ENCODE results near the gene SZRD1.

Gene SZRD1

DNA sequence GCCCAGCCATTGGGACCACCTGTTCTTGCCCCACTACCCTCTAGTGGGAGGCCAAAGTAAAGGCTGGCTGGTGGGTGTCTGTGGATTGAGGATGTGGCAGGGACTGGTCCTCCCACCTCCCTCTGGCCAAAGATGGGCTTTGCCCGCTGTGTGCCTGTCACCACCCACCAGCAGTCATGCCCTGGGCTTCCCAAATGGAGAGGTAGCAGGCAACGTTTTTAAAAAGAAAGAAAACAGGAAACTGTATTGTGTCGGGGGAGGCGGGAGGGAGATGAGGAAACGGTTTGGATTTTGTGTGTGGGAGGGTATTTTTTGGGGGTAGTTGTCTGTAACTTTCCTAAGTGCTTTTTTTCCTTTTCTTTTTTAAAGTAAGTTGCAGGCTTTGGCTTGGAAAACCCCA, 30.1 kb downstream of the SZRD1 start:
- DNase-seq, result no peak

DNA sequence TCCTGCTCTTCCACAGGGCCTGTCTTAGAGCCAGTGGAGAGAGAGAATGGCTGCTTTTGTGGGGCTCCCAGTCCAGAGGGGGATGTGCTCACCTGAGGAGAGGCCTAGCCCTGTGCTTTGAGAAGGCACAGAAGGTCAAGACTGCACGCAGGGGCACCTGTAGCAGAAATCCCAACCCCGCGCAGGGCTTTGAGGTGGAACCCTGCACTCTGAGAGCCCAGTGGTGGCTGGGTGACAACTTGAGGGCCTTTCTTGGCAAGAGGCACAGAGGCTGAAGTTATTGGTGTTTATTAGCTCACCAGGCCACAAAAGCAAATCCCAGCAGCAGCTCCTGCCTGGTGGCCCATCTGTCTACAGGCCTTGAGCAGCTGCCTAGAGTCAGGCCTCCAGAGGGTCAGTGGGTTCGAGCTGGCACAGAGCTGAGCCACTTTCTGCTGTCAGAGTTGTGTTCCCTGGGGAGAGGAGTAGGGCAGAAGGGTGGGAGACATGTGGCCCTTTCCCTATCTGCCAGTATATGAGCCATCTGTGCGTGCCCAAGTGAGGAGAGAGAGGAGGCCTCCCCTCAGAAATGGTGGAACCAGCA, 31.4 kb downstream of the SZRD1 start:
- no peak for DNase-seq

- DNase-seq, result no peak
Observed at GRCh38 chr1:16402742-16403141, 35.7 kb downstream of the SZRD1 start.

DNA sequence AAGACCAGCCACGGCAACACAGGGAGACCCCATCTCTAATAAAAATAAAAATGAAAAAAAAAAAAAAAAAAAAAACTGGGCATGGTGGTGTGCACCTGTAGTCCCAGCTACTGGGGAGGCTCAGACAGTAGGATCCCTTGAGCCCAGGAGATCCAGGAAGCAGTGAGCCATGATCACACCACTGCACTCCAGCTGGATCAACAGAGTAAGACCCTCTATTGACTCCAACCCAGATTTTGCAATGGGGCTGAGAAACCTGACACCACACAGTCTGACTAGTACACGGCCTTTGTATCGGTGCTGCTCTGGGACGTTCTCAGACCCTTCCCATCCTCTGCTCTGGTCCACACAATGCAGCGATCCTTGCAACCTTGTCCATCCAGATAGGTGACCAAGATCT, 38.4 kb downstream of the SZRD1 start:
- DNase-seq, result no peak

GRCh38 chr1:16406868-16407267, 39.8 kb downstream of the SZRD1 start:
- no peak for DNase-seq

DNA sequence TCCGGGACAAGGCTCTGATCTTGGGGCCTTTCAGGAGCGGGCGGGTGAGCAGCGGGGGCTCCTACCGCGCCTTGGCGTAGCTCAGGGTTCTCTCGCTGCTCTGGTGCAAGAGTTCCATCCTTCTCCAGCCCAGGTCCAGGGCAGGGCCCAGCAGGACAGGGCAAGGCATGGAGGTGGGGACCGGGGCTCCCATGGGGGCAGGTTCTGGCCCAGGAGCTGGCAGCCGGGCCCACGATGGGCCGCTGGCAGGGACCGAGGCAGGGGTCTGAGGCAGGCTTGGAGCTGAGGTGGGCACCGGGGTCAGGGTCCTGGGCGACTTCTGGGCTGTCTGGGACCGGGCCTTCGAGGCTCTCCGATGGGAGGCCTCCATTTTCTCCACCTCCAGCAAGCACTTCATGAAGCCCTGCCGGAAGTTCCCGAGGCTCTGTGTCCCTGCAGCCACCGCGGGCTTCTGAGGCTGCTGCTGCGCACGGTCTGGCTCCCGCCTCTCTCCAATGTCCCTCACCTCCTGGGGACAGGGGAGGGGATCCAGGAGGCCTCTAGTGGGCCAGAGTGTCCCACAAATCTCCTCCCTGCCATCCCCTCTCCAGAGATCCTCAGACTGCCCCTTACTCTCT, 42.6 kb downstream of the SZRD1 start:
- no peak for DNase-seq

DNA sequence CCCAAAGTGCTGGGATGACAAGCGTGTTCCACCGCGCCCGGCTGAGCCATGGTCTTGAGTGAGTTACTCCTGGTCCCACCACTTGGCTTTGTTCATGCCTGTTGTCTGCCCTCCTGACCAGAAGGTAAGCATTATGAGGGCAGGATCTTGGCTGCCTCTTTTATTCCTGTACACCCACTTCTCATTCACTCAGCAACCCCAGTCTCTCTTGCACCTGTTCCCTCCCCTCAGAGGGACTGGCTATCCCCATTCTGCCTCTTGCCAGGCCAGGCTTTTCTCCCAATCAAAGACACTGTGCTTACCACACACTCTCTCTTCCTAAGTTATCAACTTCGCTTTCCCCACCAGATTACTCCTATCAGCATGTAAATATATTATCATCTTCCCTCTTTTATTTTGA, 43.8 kb downstream of the SZRD1 start:
- no peak for DNase-seq

GRCh38 chr1:16413191-16413590, 46.1 kb downstream of the SZRD1 start:
- no peak for DNase-seq

- no peak for DNase-seq
Observed at GRCh38 chr1:16418823-16419425, 51.9 kb downstream of the SZRD1 start.

DNA sequence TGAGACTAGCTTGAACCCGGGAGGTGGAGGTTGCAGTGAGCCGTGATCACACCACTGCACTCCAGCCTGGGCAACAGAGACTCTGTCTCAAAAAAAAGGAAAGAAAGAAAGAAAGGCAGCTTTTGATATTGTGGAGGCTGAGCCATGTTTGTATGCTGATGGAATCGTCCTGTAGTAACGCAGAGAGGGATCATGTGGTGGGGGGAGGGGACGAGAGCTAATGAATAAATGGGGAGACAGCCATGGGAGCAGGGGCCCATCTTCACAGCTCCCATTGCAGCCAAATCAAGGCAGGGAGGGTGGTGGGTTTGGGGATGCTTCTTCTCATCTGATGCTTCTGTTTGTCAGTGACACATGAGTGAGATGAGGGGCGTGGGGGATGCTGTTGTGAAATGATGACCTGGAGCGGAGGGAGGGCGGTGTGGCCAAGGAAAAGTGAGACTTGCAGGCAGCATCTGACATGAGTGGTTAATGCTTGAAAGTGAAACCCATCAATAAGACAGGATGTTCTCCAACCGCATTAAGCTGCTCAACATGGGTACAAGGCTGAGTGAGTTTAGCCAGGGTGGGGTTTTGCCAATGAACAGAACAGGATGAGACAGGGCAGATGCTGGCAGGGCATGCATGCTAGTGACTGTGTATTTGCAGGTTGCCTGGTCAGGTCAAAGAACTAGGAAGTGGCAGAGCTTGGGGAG, 53.5 kb downstream of the SZRD1 start:
- peak; percentile 63 for DNase-seq

DNA sequence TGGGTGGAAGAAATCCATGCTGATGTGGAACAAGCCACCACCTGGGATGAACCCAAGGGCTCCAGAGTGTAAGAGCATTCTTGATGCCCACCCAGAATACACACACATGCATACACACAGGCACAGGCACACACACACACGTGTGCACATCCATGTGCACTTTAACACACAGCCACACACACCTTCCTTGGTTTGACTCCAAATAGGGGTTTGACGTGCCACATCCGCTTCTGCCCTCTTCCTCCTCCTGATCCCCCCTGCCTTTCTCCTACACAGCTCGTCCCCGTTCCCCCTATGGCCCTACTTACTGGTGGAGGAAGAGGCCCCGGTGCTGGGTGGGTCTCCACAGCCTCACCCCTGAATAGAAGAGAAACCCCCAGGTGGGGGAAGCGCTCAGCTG, 54.2 kb downstream of the SZRD1 start:
- no peak for DNase-seq

DNA sequence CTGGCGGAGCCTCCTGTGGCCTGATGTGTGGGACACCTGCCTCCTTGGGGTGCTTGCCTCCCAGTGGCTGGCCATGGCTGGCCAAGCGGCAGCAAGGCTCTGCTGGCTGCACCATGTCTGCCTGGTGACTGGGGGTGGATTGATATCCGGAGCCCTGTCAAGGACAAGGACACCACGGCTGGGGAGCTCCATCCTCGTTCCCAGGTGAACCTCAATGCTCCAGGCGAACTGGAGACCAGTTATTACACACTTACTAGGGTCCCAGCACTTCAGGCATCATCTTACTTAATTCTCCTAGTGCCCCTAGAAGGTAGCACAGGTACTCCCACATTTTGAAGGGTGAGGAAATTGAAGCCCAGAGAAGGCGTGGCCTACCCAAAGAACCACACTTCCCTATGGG, 55.0 kb downstream of the SZRD1 start:
- no peak for DNase-seq

DNA sequence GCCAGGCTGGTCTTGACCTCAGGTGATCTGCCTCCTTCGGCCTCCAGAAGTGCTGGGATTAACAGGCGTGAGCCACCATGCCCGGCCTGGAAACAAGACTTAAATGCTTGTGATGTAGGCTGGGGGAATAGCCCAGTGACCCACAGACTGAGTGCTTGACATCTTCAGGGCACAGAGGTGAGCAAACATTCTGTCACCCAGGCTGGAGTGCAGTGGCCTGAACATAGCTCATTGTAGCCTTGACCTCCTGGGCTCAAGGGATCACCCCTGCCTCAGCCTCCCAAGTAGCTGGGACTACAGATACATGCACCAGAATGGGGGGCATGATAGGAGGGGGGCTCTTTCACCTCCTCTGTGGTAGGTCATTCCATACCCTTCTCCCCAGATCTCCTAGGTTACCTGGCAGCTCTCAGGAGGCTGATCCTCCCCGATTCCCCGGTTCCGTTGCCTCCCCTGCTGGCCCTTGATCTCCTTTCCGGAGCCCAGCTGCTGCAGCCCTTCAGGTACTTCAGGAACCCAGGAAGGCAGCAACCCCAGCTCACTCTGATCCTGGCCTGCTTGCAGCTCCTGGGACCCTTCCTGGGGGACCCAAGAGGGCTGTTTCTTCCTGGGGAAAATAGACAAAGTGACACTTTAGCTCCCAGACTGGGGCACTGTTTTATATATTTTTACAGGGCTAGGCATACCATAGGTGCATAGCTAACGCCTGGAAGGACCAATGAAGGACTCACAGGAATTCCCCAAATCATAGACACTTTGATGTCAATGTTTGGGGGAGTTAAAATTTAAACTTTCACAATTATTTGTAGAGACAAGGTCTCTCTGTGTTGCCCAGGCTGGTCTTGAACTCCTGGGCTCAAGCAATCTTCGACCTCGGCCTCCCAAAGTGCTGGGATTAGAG, 58.3 kb downstream of the SZRD1 start:
- DNase-seq, result no peak

- no peak for DNase-seq
Observed at GRCh38 chr1:16430606-16431005, 63.6 kb downstream of the SZRD1 start.

DNA sequence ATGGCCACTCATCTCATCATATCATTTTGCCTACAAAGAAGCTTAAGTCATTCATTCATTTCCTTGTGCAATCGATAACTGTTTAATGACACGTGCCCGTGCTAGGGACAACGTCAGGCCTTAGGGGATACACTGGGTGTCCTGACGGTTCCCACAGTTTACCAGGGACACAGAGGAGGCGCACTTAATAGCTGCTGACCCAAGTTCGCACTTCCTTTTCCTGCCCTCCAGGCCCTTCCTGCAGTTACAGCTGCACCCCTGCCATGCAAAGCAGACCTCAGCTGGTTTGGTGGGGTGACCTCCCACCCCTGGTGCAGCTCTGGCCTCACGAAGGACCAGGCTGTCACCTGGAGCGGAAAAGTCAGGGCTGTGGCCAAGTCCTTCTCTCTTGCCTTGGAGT, 66.0 kb downstream of the SZRD1 start:
- DNase-seq, result no peak

DNA sequence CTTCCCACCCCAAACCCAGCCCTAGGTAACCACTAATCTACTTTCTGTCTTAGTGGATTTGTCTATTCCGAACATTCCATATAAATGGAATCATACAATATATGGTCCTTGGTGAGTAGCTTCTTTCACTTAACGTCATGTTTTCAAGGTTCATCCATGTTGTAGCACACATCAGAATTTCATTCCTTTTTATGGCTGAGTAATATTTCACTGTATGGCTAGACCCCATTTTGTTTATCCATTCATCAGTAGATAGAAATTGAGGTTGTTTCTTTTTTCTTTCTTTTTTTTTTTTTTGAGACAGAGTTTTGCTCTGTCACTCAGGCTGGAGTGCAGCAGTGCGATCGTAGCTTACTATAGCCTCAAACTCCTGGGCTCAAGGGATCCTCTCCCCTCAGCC, 67.0 kb downstream of the SZRD1 start:
- no peak for DNase-seq

DNA sequence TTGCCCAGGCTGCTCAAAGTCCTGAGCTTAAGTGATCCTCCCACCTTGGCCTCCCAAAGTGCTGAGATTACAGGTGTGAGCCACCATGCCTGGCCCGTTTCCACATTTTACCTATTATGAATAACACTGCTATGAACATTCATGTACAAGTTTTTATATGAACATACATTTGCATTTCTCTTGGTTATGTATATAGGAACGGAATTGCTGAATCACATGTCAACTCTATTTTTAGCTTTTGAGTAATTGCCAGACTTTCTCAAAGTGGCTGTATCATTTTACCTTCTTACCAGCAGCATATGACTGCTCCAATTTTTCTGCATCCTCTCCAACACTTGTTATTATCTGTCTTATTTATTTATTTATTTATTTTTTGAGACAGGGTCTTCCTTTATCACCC, 67.5 kb downstream of the SZRD1 start:
- no peak for DNase-seq

- DNase-seq, result no peak
Observed at GRCh38 chr1:16436946-16437474, 70.0 kb downstream of the SZRD1 start, which contains the start of gene SPATA21. TSS of gene SPATA21 (minus strand) at chr1:16437424. CDS start at chr1:16431371, 6,053 bp downstream.

DNA sequence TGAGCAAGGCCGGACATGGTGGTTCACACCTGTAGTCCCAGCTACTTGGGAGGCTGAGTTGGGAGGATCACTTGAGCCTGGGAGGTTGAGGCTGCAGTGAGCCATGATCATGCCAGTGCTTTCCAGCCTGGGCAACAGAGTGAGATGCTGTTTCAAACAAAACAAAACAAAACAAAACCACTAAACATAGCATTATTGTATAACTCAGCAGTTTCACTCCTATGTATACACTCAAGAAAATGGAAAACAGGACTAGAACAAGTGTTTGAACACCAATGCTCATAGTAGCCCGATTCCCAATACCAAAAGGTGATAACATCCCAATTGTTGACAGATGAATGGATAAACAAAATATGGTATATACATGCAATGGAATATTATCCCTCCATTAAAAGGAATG, 71.5 kb downstream of the SZRD1 start:
- no peak for DNase-seq

DNA sequence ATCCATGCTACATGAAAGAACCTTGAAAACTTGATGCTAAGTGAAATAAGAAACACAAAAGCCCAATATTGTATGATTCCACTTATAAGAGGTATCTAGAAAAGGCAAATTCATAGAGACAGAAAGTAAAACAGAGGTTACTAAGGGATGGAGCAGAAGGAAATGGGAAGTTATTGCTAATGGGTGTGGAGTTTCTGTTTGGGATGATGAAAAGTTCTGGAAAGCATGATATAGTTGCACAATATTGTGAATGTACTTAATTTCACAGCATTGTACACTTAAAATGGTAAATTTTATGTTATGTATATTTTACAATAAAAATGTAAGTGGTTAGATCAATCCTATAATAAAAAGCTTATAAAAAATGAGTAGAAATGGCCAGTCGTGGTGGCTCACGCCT, 71.9 kb downstream of the SZRD1 start:
- DNase-seq, result no peak

DNA sequence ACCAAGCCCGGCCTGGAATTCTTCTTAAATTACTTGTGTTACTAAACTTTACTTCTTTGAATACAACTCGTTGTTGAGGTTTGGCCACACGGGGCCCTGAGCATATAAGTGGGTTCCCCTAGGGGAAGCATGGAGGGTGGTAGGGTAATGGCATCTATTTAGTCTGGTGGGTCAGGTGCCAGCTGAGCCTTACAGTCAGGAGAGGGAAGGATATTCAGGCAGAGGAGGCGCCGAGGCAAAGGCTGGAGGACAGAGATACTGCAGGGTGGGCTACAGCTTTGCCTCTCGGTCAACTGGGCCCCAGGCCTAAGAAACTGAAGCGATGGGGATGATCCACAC, 73.1 kb downstream of the SZRD1 start:
- no peak for DNase-seq

GRCh38 chr1:16440470-16441281, 73.6 kb downstream of the SZRD1 start, which contains the start of gene NECAP2:
TSS of gene NECAP2 (plus strand) at chr1:16440724. CDS start at chr1:16440762, 38 bp downstream.
- DNase-seq, result peak; percentile 94

Data from activated naive CD4-positive, alpha-beta T cell treated with anti-CD3 and anti-CD28 coated beads, Interleukin-2, amount 50 U/mL, for 16 hours (primary cell).